Mucosa of rectum (tissue), 2 donors: ENCODE measurements around the gene EIF3M.
A peak's percentile ranks its signal among the peaks of the same experiment; 100 is the strongest.

ENCODE experiments used
- H3K27ac ChIP-seq, 2 donors: one replicate each; pipeline ENCODE4 v1.7.0; 2013; ENCODE audit warnings: inconsistent platforms in 2 of 2, low read depth in 2 of 2, low read length in 2 of 2
- H3K27me3 ChIP-seq, 2 donors: one replicate each; pipeline ENCODE4 v1.7.0; 2013; ENCODE audit warnings: low read length in 2 of 2; ENCODE audit not compliant: control insufficient read depth in 2 of 2, insufficient read depth in 2 of 2
- H3K36me3 ChIP-seq, 2 donors: one replicate each; pipeline ENCODE4 v1.7.0; 2013; ENCODE audit warnings: low read length in 2 of 2; ENCODE audit not compliant: control insufficient read depth in 2 of 2, insufficient read depth in 2 of 2
- H3K4me1 ChIP-seq, 2 donors: one replicate each; pipeline ENCODE4 v1.7.0; 2013; ENCODE audit warnings: low read length in 2 of 2, mild to moderate bottlenecking in 1 of 2; ENCODE audit not compliant: control insufficient read depth in 2 of 2, insufficient read depth in 2 of 2
- H3K4me3 ChIP-seq, 2 donors: one replicate each; pipeline ENCODE4 v1.7.0; 2013; ENCODE audit warnings: low read length in 2 of 2
- H3K9ac ChIP-seq, 2 donors: one replicate each; pipeline ENCODE4 v1.7.0; 2013; ENCODE audit warnings: low read length in 2 of 2, low read depth in 1 of 2, mild to moderate bottlenecking in 1 of 2
- H3K9me3 ChIP-seq, 2 donors: one replicate each; pipeline ENCODE4 v1.7.0; 2013; ENCODE audit warnings: low read length in 2 of 2; ENCODE audit not compliant: control insufficient read depth in 2 of 2
- donor health status: healthy.
- donor health status: Normal muscosa, but diverticular disease.

EIF3M gene

GRCh38 chr11:32583459-32584271 is at the start of gene EIF3M:
TSS of gene EIF3M (plus strand) at chr11:32583831. CDS start at chr11:32583888, 57 bp downstream.
- no peaks in the 10 kb centered on the region for H3K27me3 ChIP-seq
- peak within 1 kb of the TSS; percentile 76 to 89 for H3K9ac ChIP-seq
- H3K9me3 ChIP-seq, result no peaks in the 10 kb centered on the region
- peaks cover 0 to 4% of the 10 kb centered on the region in 2 donors for H3K36me3 ChIP-seq
- H3K4me3 ChIP-seq, result peak within 1 kb of the TSS; percentile 91 to 97
- H3K4me1 ChIP-seq, result peaks cover 9 to 12% of the 10 kb centered on the region in 2 donors
- peak within 1 kb of the TSS; percentile 83 to 86 for H3K27ac ChIP-seq

GRCh38 chr11:32538804-32539203 is 44.8 kb upstream of the EIF3M start:
- H3K27ac ChIP-seq, result no peak overlapping the region
- H3K36me3 ChIP-seq, result no peaks in the 10 kb centered on the region
- no peaks in the 10 kb centered on the region for H3K27me3 ChIP-seq
- H3K4me3 ChIP-seq, result no peak overlapping the region
- H3K9ac ChIP-seq, result no peak overlapping the region
- no peaks in the 10 kb centered on the region for H3K4me1 ChIP-seq
- H3K9me3 ChIP-seq, result no peaks in the 10 kb centered on the region

- H3K9ac ChIP-seq, result no peak overlapping the region
- no peaks in the 10 kb centered on the region for H3K27me3 ChIP-seq
- H3K27ac ChIP-seq, result no peak overlapping the region
- H3K36me3 ChIP-seq, result no peaks in the 10 kb centered on the region
- no peak overlapping the region for H3K4me3 ChIP-seq
- no peaks in the 10 kb centered on the region for H3K9me3 ChIP-seq
- H3K4me1 ChIP-seq, result no peaks in the 10 kb centered on the region
Measured at GRCh38 chr11:32549611-32550187, 33.9 kb upstream of the EIF3M start.

GRCh38 chr11:32550207-32550606 is 33.4 kb upstream of the EIF3M start:
- H3K4me3 ChIP-seq, result no peak overlapping the region
- H3K27me3 ChIP-seq, result no peaks in the 10 kb centered on the region
- H3K36me3 ChIP-seq, result no peaks in the 10 kb centered on the region
- no peak overlapping the region for H3K27ac ChIP-seq
- H3K4me1 ChIP-seq, result no peaks in the 10 kb centered on the region
- H3K9me3 ChIP-seq, result no peaks in the 10 kb centered on the region
- no peak overlapping the region for H3K9ac ChIP-seq

- Histone ChIP-seq H3K9ac (no peak overlapping the region), H3K4me3 (no peak overlapping the region), H3K9me3 (no peaks in the 10 kb centered on the region), H3K36me3 (no peaks in the 10 kb centered on the region), H3K27me3 (no peaks in the 10 kb centered on the region), H3K4me1 (no peaks in the 10 kb centered on the region), H3K27ac (no peak overlapping the region)
Measured at GRCh38 chr11:32555091-32555490, 28.5 kb upstream of the EIF3M start.

GRCh38 chr11:32555895-32556294 is 27.7 kb upstream of the EIF3M start:
- Histone ChIP-seq H3K9me3 (no peaks in the 10 kb centered on the region), H3K27ac (no peak overlapping the region)

GRCh38 chr11:32561835-32562234 is 21.8 kb upstream of the EIF3M start:
- H3K27me3 ChIP-seq, result no peaks in the 10 kb centered on the region
- H3K4me3 ChIP-seq, result no peak overlapping the region
- H3K9ac ChIP-seq, result no peak overlapping the region

More at GRCh38 chr11:32555895-32556294, 27.7 kb upstream of the EIF3M start:
- Histone ChIP-seq H3K36me3 (no peaks in the 10 kb centered on the region), H3K27me3 (no peaks in the 10 kb centered on the region), H3K4me1 (no peaks in the 10 kb centered on the region), H3K9ac (no peak overlapping the region), H3K4me3 (no peak overlapping the region)

GRCh38 chr11:32562839-32563599 is 20.6 kb upstream of the EIF3M start:
- Histone ChIP-seq H3K9ac (no peak overlapping the region), H3K4me1 (no peaks in the 10 kb centered on the region), H3K9me3 (no peaks in the 10 kb centered on the region), H3K4me3 (no peak overlapping the region), H3K36me3 (no peaks in the 10 kb centered on the region), H3K27me3 (no peaks in the 10 kb centered on the region), H3K27ac (no peak overlapping the region)

More at GRCh38 chr11:32561835-32562234, 21.8 kb upstream of the EIF3M start:
- Histone ChIP-seq H3K9me3 (no peaks in the 10 kb centered on the region), H3K36me3 (no peaks in the 10 kb centered on the region), H3K4me1 (no peaks in the 10 kb centered on the region), H3K27ac (no peak overlapping the region)

- Histone ChIP-seq H3K9ac (no peak overlapping the region), H3K4me3 (no peak overlapping the region), H3K9me3 (no peaks in the 10 kb centered on the region), H3K36me3 (no peaks in the 10 kb centered on the region), H3K27me3 (no peaks in the 10 kb centered on the region), H3K27ac (no peak overlapping the region), H3K4me1 (no peaks in the 10 kb centered on the region)
Measured at GRCh38 chr11:32563600-32563959, 20.1 kb upstream of the EIF3M start.

- Histone ChIP-seq H3K4me3 (no peak overlapping the region), H3K36me3 (no peaks in the 10 kb centered on the region), H3K4me1 (no peaks in the 10 kb centered on the region), H3K27ac (no peak overlapping the region), H3K9me3 (no peaks in the 10 kb centered on the region), H3K9ac (no peak overlapping the region), H3K27me3 (peaks cover 0 to 3% of the 10 kb centered on the region in 2 donors)
Measured at GRCh38 chr11:32566517-32566916, 17.1 kb upstream of the EIF3M start.
